DMS 273 (cell line): Measurements from ENCODE around the gene MTHFD2L.
"Not testable (repeated sequence)": the region's sequence is repeated elsewhere in the genome, so short reads cannot be mapped to it uniquely, and the experiment has no call there.

ENCODE experiments used
- DNase-seq: peaks from one replicate; lab custom pipeline; 2025; ENCODE audit not compliant: unreplicated experiment; lab: John Stamatoyannopoulos, UW

MTHFD2L gene

GRCh38 chr4:74132188-74132587, 25.7 kb upstream of the MTHFD2L start:
- not testable (repeated sequence) for DNase-seq

GRCh38 chr4:74132944-74133343, 25.0 kb upstream of the MTHFD2L start:
- DNase-seq = no peak

- peak; percentile 75 for DNase-seq
Measured at GRCh38 chr4:74133786-74134499, 24.0 kb upstream of the MTHFD2L start.

- no peak for DNase-seq
Measured at GRCh38 chr4:74134500-74134852, 23.4 kb upstream of the MTHFD2L start.

GRCh38 chr4:74146581-74147129, 11.3 kb upstream of the MTHFD2L start:
- DNase-seq = no peak

GRCh38 chr4:74148205-74148604, 9.7 kb upstream of the MTHFD2L start:
- DNase-seq = no peak

GRCh38 chr4:74152836-74153235, 5.1 kb upstream of the MTHFD2L start:
- no peak for DNase-seq

GRCh38 chr4:74156521-74156920, 1.4 kb upstream of the MTHFD2L start:
- no peak for DNase-seq

GRCh38 chr4:74157154-74157553, 764 bp upstream of the MTHFD2L start:
- DNase-seq = peak; percentile 29

GRCh38 chr4:74158466-74159142, 686 bp downstream of the MTHFD2L start:
- peak; percentile 30 for DNase-seq

GRCh38 chr4:74159143-74159709, 1.3 kb downstream of the MTHFD2L start:
- no peak for DNase-seq

GRCh38 chr4:74161666-74162450, 3.9 kb downstream of the MTHFD2L start:
- DNase-seq = peak; percentile 33

GRCh38 chr4:74166135-74166534, 8.2 kb downstream of the MTHFD2L start:
- no peak for DNase-seq

- no peak for DNase-seq
Measured at GRCh38 chr4:74166818-74167217, 8.9 kb downstream of the MTHFD2L start.

- DNase-seq = no peak
Measured at GRCh38 chr4:74167585-74167984, 9.7 kb downstream of the MTHFD2L start.

- DNase-seq = no peak
Measured at GRCh38 chr4:74168841-74169240, 10.9 kb downstream of the MTHFD2L start.

- no peak for DNase-seq
Measured at GRCh38 chr4:74173321-74173720, 15.4 kb downstream of the MTHFD2L start.

GRCh38 chr4:74174421-74174820, 16.5 kb downstream of the MTHFD2L start:
- DNase-seq = no peak

- no peak for DNase-seq
Measured at GRCh38 chr4:74174941-74175340, 17.0 kb downstream of the MTHFD2L start.

- no peak for DNase-seq
Measured at GRCh38 chr4:74175379-74175778, 17.5 kb downstream of the MTHFD2L start.

GRCh38 chr4:74178798-74179197, 20.9 kb downstream of the MTHFD2L start:
- no peak for DNase-seq
